Spleen (tissue), 11 donors: ENCODE results near the gene CHD6. TPM values are rescaled to one million over a fixed set of nuclear protein-coding genes. Genes with fewer than 3 reads are reported as not detected.
"Not testable (repeated sequence)": the region's sequence is repeated elsewhere in the genome, so short reads cannot be mapped to it uniquely, and the experiment has no call there.

Experiments used
- DNase-seq: peaks from one replicate; pipeline ENCODE4 v3.0.0-alpha.2; 2020
- H3K27ac ChIP-seq, 8 donors: fragments of 200-600 bp; sonication (generic) in 7 of 8; 1 replicate in 4 of 8; 2 replicates in 4 of 8; pipeline versions ENCODE4 v1.5.0 to v1.8.0; 2016 to 2021; ENCODE audit warnings: inconsistent platforms in 4 of 8, mild to moderate bottlenecking in 4 of 8, moderate library complexity in 1 of 8
- H3K27me3 ChIP-seq, 7 donors: fragments of 200-600 bp; sonication (generic) in 6 of 7; replicated peaks in 1 of 7; 1 replicate in 4 of 7; 2 replicates in 3 of 7; pipeline versions ENCODE4 v1.5.0 to v1.8.0; 2016 to 2021; ENCODE audit warnings: inconsistent platforms in 3 of 7, mild to moderate bottlenecking in 1 of 7
- H3K36me3 ChIP-seq, 6 donors: fragments of 200-600 bp; sonication (generic) in 5 of 6; 1 replicate in 4 of 6; 2 replicates in 2 of 6; pipeline versions ENCODE4 v1.5.0 to v1.8.0; 2016 to 2021; ENCODE audit warnings: inconsistent platforms in 2 of 6
- H3K4me1 ChIP-seq, 6 donors: fragments of 200-600 bp; sonication (generic) in 5 of 6; 1 replicate in 3 of 6; 2 replicates in 3 of 6; pipeline versions ENCODE4 v1.5.0 to v1.8.0; 2016 to 2021; ENCODE audit warnings: inconsistent platforms in 3 of 6
- H3K4me3 ChIP-seq, 8 donors: fragments of 200-600 bp; sonication (generic) in 7 of 8; 1 replicate in 4 of 8; 2 replicates in 4 of 8; pipeline versions ENCODE4 v1.5.0 to v1.8.0; 2016 to 2021; ENCODE audit warnings: inconsistent platforms in 4 of 8, mild to moderate bottlenecking in 4 of 8, moderate library complexity in 2 of 8
- H3K9me3 ChIP-seq, 8 donors: fragments of 200-600 bp; sonication (generic) in 7 of 8; 1 replicate in 4 of 8; 2 replicates in 4 of 8; pipeline versions ENCODE4 v1.5.0 to v1.8.0; 2016 to 2021; ENCODE audit warnings: inconsistent platforms in 4 of 8
- CTCF ChIP-seq, 11 experiments: fragments of 200-600 bp in 7 of 11; fragments of 450-650 bp in 4 of 11; sonication (generic) in 4 of 11; IDR thresholded peaks in 8 of 11; conservative IDR thresholded peaks in 3 of 11; 1 replicate in 7 of 11; 2 replicates in 4 of 11; pipeline versions ENCODE4 v1.4.0 to v1.8.0; 2016 to 2021; ENCODE audit warnings: antibody characterized with exemption in 11 of 11, inconsistent platforms in 4 of 11, mild to moderate bottlenecking in 1 of 11
- POLR2A ChIP-seq, 3 donors: fragments of 450-650 bp; IDR thresholded peaks; one replicate each; pipeline ENCODE4 v1.5.1; 2017; ENCODE audit warnings: antibody characterized with exemption in 3 of 3, mild to moderate bottlenecking in 1 of 3
- POLR2AphosphoS5 ChIP-seq, 3 donors: sonication (generic); formaldehyde crosslinking; IDR thresholded peaks; one replicate each; pipeline ENCODE4 v1.5.1; 2017; ENCODE audit warnings: antibody characterized with exemption in 3 of 3
- WGBS, 5 donors: extraction: QIAGEN DNeasy Blood & Tissue Kit in 3 of 5; methylation state at CpG; one replicate each; pipeline versions ENCODE4 v1.1.5 to v1.1.7; 2013 to 2018; 5-methylcytosine and 5-hydroxymethylcytosine counted together
- intact Hi-C: fragments of 100-400 bp; cut with DNase I; formaldehyde crosslinking; loops from one replicate; pipeline ENCODE4 v1.15.0; 2023; ENCODE audit warnings: low total_unique reads
- polyA plus RNA-seq, 3 donors: library from polyadenylated mRNA; stranded (reverse); fragments of 200-250 nt; gene quantifications; one replicate each; pipeline ENCODE4 v1.2.1, GENCODE V29; 2013
- total RNA-seq, 7 donors: library from RNA; depleted of rRNA in 3 of 7; stranded (reverse); fragments of >200 nt in 3 of 7; fragmentation: NEBNext Ultra II Directional in 4 of 7; extraction: Animal tissue kit (Norgen Biotek cat#: 25700) in 4 of 7; gene quantifications; one replicate each; pipeline versions ENCODE4 v1.1.0 to v1.2.1, GENCODE V29; 2016 to 2021
- donor health status: healthy with polysubstance abuse.
- donor health status: DM: no; HTN: no; CAD: no; lungs with moderate emphysema.
- donor health status: DM: no; HTN: no; CAD: no.
- donor health status: Bipolar disorder and iron deficiency.
- donor health status: healthy.
- donor health status: DM: no; HTN: no; CAD: no.
- donor health status: DM: yes; HTN: yes; CAD: no.

Gene CHD6
- total and polyA plus RNA-seq, 10 donors = 4.2 to 68.3 (median 47.8) TPM

GRCh38 chr20:41540459-41540858 lies 77.7 kb downstream of the CHD6 start:
- peaks cover 0 to 12% (median 0%) of the 10 kb centered on the region in 6 donors for H3K4me1 ChIP-seq
- H3K36me3 ChIP-seq = peaks cover 0 to 32% (median 0%) of the 10 kb centered on the region in 6 donors
- H3K9me3 ChIP-seq = peaks cover 0 to 17% (median 10%) of the 10 kb centered on the region in 8 donors
- 71 to 80% (median 75%) methylated on average over 3 of the region's 3 CpGs for WGBS, 5 donors
- intact Hi-C loops = no loop called here
- no peak overlapping the region for H3K4me3 ChIP-seq
- H3K27ac ChIP-seq = no peak overlapping the region
- H3K27me3 ChIP-seq = no peaks in the 10 kb centered on the region
- no peak for DNase-seq
- no peak for TF ChIP-seq POLR2A (IDR thresholded peaks at IDR 0.05)
- TF ChIP-seq CTCF (IDR thresholded peaks at IDR 0.05 in 8 of 11, conservative IDR thresholded peaks at IDR 0.05 in 3 of 11) = no peak
- no peak for TF ChIP-seq POLR2AphosphoS5 (IDR thresholded peaks at IDR 0.05)

- Histone ChIP-seq H3K27ac (no peak overlapping the region), H3K4me1 (peaks cover 0 to 13% (median 0%) of the 10 kb centered on the region in 6 donors), H3K4me3 (no peak overlapping the region), H3K9me3 (peaks cover 0 to 17% (median 10%) of the 10 kb centered on the region in 8 donors), H3K36me3 (peaks cover 0 to 32% (median 0%) of the 10 kb centered on the region in 6 donors), H3K27me3 (no peaks in the 10 kb centered on the region)
- TF ChIP-seq POLR2AphosphoS5 (IDR thresholded peaks at IDR 0.05) (no peak), POLR2A (IDR thresholded peaks at IDR 0.05) (no peak), CTCF (IDR thresholded peaks at IDR 0.05 in 8 of 11, conservative IDR thresholded peaks at IDR 0.05 in 3 of 11) (no peak)
- 91 to 95% (median 93%) methylated on average over 8 of the region's 8 CpGs for WGBS, 5 donors
- no peak for DNase-seq
- intact Hi-C loops = no loop called here
These were observed 79.2 kb downstream of the CHD6 start for GRCh38 chr20:41538810-41539596.

- H3K4me1 ChIP-seq = peaks cover 0 to 13% (median 0%) of the 10 kb centered on the region in 6 donors
- no peak overlapping the region for H3K27ac ChIP-seq
- DNase-seq = no peak
- 92 to 99% (median 98%) methylated on average over 4 of the region's 4 CpGs for WGBS, 5 donors
- TF ChIP-seq CTCF (IDR thresholded peaks at IDR 0.05 in 8 of 11, conservative IDR thresholded peaks at IDR 0.05 in 3 of 11) (no peak), POLR2AphosphoS5 (IDR thresholded peaks at IDR 0.05) (no peak), POLR2A (IDR thresholded peaks at IDR 0.05) (no peak)
- H3K9me3 ChIP-seq = peaks cover 0 to 17% (median 10%) of the 10 kb centered on the region in 8 donors
- H3K27me3 ChIP-seq = no peaks in the 10 kb centered on the region
- H3K36me3 ChIP-seq = peaks cover 0 to 37% (median 3%) of the 10 kb centered on the region in 6 donors
- no peak overlapping the region for H3K4me3 ChIP-seq
- intact Hi-C loops = no loop called here
These were observed 80.3 kb downstream of the CHD6 start for GRCh38 chr20:41537865-41538264.

- H3K27ac ChIP-seq, intact Hi-C loops, DNase-seq, H3K4me3 ChIP-seq, H3K27me3 ChIP-seq, H3K4me1 ChIP-seq: not testable (repeated sequence)
- WGBS, 5 donors = 95 to 100% (median 97%) methylated on average over 1 of the region's 1 CpG
- peaks cover 0 to 17% (median 10%) of the 10 kb centered on the region in 8 donors for H3K9me3 ChIP-seq
- H3K36me3 ChIP-seq = peaks cover 0 to 58% (median 15%) of the 10 kb centered on the region in 6 donors
These were observed 82.6 kb downstream of the CHD6 start for GRCh38 chr20:41535551-41535950.
